Chondrocyte (in vitro differentiated cells): Measurements from ENCODE around the gene EMC7. TPM values are rescaled to one million over a fixed set of nuclear protein-coding genes. Genes with fewer than 3 reads are reported as not detected.
A peak's percentile ranks its signal among the peaks of the same experiment; 100 is the strongest.

Experiments
- DNase-seq: peaks from one replicate; pipeline ENCODE4 v3.0.0; 2021; ENCODE audit warnings: mixed read lengths, low spot score
- H3K27ac Mint-ChIP-seq: one replicate; pipeline ENCODE4 v1.8.0; 2021; ENCODE audit warnings: mild to moderate bottlenecking, moderate library complexity, mixed read lengths; ENCODE audit not compliant: unreplicated experiment
- H3K27me3 Mint-ChIP-seq: 2 replicates; pipeline ENCODE4 v1.8.0; 2021; ENCODE audit warnings: low read depth, mixed read lengths
- H3K36me3 Mint-ChIP-seq: 2 replicates; pipeline ENCODE4 v1.8.0; 2021; ENCODE audit warnings: low read depth, mixed read lengths
- H3K4me1 Mint-ChIP-seq: 2 replicates; pipeline ENCODE4 v1.8.0; 2021; ENCODE audit warnings: low read depth, mild to moderate bottlenecking, mixed read lengths
- H3K4me3 Mint-ChIP-seq: one replicate; pipeline ENCODE4 v1.8.0; 2021; ENCODE audit warnings: mild to moderate bottlenecking, moderate library complexity, mixed read lengths; ENCODE audit not compliant: unreplicated experiment
- H3K9me3 Mint-ChIP-seq: 2 replicates; pipeline ENCODE4 v1.8.0; 2021; ENCODE audit warnings: low read depth, mixed read lengths
- CTCF ChIP-seq: fragments of 200-600 bp; sonication (generic); IDR thresholded peaks from 2 replicates; pipeline ENCODE4 v1.5.0; 2021; ENCODE audit warnings: antibody characterized with exemption, mild to moderate bottlenecking, moderate library complexity
- total RNA-seq: library from RNA; stranded (reverse); gene quantifications from 3 replicates; pipeline ENCODE4 v1.2.1, GENCODE V29; 2021

EMC7 gene
- total RNA-seq, 1 donor from 2014 or later: 98.7 TPM

GRCh38 chr15:34038871-34039789 is 62.5 kb downstream of the EMC7 start, which contains the start of gene AVEN:
Gene AVEN (minus strand): TSS chr15:34039204. CDS start chr15:34039046, 158 bp downstream.
- H3K27ac Mint-ChIP-seq: peak within 1 kb of the TSS; percentile 87

GRCh38 chr15:34038023-34038870 is 63.4 kb downstream of the EMC7 start:
- peak overlapping the region; percentile 87 for H3K27ac Mint-ChIP-seq
- peaks cover 34% of the 10 kb centered on the region for H3K4me1 Mint-ChIP-seq
- peak overlapping the region; percentile 81 for H3K4me3 Mint-ChIP-seq
- TF ChIP-seq CTCF: no peak
- H3K36me3 Mint-ChIP-seq: no peaks in the 10 kb centered on the region
- no peaks in the 10 kb centered on the region for H3K27me3 Mint-ChIP-seq
- no peaks in the 10 kb centered on the region for H3K9me3 Mint-ChIP-seq
- no peak for DNase-seq

More at GRCh38 chr15:34038871-34039789, 62.5 kb downstream of the EMC7 start, which contains the start of gene AVEN:
- no peak for TF ChIP-seq CTCF
- H3K4me1 Mint-ChIP-seq: peaks cover 40% of the 10 kb centered on the region
- H3K4me3 Mint-ChIP-seq: peak within 1 kb of the TSS; percentile 81
- no peak for DNase-seq
- H3K9me3 Mint-ChIP-seq: no peaks in the 10 kb centered on the region
- H3K36me3 Mint-ChIP-seq: no peaks in the 10 kb centered on the region
- no peaks in the 10 kb centered on the region for H3K27me3 Mint-ChIP-seq

Other genes starting within 250 kb of the EMC7 start
- gene CHRM5, start 133.4 kb downstream of the EMC7 start, total RNA-seq: not detected in 3 replicates
- 16.5 to 27.3 TPM (median 26.4 TPM) in 3 replicates for gene AVEN, start 62.7 kb downstream of the EMC7 start, total RNA-seq
- 1.6 to 1.8 TPM (median 1.6 TPM) in 3 replicates for gene PGBD4, start 221 bp upstream of the EMC7 start, total RNA-seq
- gene KATNBL1, start 108.2 kb upstream of the EMC7 start, total RNA-seq: 35.8 to 47.4 TPM (median 42.0 TPM) in 3 replicates
- gene EMC4, start 123.2 kb upstream of the EMC7 start, total RNA-seq: 85.8 to 107 TPM (median 90.7 TPM) in 3 replicates
- gene SLC12A6, start 235.9 kb upstream of the EMC7 start, total RNA-seq: 20.0 to 25.5 TPM (median 20.8 TPM) in 3 replicates
- 152 to 166 TPM (median 158 TPM) in 3 replicates for gene NOP10, start 241.3 kb upstream of the EMC7 start, total RNA-seq
- gene NUTM1, start 241.5 kb upstream of the EMC7 start, total RNA-seq: not detected in 3 replicates